HG02973 (cell line): ENCODE results near the gene IL4I1.
A peak's percentile ranks its signal among the peaks of the same experiment; 100 is the strongest.

Source experiments
- ATAC-seq: cut with Tn5 transposase; IDR thresholded peaks from one replicate; pipeline ENCODE4 v1.9.1; 2021; ENCODE audit warnings: moderate library complexity; ENCODE audit not compliant: unreplicated experiment

The IL4I1 gene

DNA sequence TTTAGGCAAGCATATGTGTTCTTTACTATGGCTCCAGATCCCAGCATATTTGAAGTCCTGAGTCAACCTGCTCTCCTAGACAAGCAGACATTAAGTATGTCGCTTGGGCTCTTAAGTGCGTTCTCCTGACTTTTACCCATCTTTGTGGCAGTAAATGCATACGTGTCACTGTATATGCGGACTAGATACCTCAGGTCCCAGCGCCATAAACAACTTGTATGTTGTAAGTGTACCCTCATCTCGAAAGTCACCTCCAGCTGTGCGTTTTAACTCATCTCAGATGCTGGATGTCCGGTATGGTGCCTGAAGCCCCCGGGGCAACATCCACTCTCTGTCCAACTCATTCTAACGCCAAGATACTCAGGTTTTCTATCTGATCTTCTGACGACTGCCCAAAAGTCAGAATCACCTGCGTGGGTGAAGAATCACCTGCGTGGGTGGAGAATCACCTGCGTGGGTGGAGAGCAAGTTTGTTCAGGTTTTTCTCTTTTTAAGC, 44.0 kb downstream of the IL4I1 start:
- ATAC-seq, result no peak

DNA sequence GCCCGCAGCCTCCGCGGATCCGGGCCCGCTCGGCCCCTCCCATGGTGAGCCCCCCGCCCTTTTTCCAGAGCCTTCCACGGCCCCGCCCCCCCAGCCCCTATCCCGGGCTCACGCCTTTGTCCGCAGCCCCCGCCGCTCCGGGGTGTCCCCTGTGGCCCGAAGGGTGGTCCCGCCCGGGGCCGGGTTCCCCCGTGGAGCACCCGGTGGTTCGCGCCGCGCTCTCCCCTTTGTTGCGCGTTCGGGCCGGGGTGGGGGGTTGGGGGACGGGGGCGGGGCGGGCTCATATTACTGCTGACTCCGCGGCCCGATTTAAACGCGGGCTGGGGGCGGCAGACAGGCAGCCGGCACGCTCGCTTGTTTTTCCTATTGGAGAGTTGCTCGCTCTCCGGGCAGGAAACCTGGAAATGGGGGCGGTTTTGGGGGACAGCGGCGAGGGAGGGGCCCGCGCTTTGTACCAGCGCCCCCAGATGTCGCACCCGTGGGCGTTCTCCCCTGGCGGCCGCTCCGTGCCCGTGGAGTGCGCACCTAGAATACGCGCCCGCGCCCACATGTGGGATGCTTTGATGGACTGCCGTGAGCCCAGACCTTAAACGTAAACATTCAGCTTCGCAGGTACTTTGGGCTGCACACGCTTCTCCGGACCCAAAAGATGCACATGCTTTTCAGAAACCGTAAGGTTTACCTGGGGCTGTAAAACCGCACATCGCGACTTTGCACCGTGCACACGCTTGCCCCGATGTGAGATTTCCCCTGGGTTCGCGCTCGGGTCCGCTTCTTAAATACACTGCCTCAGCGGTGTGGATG, 45.0 kb downstream of the IL4I1 start:
- ATAC-seq, result peak; percentile 13

DNA sequence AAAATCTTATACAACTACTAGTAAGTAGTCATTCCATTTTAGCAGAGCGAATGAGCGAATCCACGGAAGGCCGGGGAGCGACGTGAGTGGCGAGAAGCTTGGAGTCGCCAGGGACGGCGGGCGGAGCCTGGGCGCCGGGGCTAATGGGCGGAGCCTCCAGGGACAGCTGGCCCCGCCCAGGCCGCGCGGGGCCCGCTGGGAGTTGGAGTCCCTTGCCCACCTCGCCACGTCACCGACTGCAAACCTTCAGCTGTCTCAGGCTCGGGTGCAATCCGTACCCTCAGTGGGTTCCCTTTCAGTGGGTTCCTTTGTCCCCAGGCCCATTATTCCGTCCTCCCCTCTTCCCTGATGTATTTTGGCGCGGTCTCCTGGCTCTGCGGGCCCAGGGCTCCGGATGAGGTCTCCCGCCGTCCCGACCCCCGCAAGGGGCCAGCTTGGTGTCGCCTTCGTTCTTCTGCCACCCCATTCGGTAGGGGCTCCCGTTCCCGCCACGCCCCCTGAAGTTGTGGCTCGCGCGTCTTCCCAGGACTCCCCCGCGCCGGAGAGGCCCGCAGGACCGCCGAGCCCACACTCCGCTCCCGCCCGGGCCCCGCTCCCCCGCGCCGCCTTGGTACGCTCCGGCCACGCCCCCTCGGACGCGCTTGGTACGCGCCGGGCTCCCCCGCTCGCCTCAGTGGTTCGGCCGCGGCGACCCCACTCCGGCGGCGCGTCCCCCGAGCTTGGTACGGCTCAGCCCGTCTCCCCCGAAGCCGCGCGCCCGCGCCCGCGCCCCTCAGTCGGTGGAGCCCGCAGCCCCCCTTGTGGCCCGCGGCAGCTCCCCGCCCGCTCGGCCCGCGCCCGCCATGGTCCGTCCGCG, 46.0 kb downstream of the IL4I1 start, which contains the start of gene PTOV1:
Gene PTOV1 (plus strand): TSS at position 673 of the 856 bp plus-strand sequence.
- ATAC-seq, result peak; percentile 63

DNA sequence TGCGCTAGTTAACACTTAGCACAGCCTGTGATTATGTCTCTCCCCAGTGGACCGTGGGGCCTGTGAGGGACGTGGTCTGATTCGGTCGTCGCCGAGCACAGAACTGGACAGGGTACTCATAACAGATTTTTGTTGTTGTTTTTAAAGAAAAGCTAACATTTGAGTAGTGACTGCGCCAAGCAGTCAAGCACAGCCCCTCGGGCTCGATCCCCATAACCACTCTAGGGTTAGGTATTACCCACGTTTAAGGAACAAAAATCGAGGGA, 46.5 kb downstream of the IL4I1 start:
- ATAC-seq, result no peak

DNA sequence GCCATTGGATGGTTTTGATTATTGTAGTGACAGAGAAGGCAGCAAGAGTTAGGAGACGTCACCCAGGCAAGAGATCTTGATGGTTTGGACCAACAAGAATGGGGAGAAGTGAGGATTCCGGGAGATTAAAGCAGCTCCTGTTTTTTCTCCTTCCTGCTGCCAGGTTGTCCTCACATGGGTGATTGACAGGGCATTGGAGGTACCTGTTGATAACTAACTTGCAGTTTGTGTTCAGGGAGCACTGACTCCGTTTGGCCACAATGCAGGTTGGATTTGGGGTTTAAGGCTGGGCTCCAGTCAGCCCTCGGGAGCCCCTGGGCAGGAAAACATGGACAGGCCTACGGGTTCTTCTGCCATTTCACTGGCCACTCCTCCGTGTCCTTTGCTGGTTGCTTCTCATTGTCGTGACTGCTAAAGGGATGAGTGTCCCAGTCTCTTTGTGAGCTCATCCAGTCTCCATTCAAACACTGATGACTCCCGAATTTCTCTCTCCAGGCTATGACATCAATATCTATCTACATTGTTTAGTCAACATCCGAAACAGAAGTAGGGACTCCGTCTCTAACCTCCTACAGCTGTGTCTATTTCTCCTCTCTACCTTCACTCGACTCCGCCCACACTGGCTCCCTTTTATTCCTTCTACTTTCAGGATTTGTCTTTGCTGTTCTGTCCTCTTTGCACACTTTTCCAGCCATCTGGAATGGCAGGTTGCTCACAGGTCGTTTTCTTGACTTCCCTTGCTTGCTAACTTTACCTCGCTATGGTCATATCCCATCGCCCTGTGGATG, 47.1 kb downstream of the IL4I1 start:
- no peak for ATAC-seq

DNA sequence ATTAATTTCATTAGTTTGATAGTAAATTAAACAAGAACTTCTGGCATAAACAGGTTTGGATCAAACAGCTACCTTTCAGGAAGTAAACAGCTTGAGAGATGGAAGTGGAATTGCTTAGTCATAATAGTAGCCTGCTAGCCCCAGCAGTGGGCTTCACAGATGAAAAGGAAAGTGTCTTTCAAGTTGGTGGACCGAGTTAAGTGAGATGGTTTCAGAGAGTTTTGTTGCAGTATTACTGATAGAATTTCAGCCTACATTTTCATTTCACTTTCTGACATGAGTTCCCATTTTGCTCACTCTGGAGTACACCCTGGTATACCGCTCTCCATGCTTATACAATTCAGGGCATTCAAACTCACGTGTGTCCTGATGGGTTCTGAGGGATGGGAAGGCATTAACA, 47.7 kb downstream of the IL4I1 start:
- ATAC-seq, result no peak

DNA sequence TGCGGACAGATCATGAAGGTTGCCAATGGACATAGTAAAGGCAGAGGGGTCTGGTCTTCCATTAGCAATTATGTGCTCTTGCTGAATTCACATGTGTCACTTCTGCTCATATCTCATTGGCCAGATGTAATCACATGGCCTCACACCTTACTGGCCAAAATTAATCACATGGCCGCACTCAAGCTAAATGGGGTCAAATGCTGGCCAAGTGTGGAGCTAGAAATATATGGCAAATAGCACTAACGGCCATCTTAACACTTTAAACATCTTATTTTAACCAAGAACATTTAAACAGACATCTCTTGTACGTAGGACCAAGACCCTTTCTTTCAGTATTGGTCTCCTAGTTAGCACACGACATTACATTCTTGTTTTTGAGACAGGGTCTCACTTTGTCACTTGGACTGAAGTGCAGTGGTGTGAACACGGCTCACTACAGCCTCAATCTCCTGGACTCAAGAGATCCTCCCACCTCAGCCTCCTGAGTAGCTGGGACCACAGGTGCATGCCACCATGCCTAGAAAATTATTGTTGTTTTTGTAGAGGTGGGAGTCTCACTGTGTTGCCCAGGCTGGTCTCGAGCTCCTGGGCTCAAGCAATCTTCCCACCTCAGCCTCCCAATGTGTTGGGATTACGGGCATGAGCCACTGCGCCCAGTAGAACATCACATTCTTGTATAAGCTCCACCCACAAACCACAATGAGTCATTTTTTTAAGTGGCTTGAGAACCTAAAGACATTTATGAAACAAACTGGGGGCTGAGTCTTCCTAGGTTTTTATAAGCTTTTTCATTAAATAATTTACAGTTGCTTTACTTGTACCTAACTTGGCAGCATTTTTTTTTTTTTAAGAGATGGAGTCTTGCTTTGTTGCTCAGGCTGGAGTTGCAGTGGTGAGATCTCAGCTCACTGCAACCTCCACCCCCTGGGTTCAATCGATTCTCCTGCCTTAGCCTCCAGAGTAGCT, 48.7 kb downstream of the IL4I1 start:
- no peak for ATAC-seq

DNA sequence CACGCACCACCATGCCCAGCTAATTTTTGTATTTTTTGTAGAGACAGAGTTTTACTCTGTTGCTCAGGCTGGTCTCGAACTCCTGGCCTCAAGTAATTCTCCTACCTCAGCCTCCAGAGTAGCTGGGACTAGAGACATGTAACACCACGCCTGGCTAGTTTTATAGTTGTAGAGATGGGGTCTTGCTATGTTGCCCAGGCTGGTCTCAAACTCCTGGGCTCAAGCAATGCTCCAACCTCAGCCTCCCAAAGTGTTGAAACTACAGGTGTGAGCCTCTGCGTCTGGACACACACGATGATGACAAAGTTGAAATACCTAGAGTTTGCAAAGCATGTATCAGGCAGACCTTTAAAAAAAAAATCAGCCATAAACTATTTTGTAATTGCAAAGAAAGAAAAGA, 50.3 kb downstream of the IL4I1 start:
- ATAC-seq, result no peak

DNA sequence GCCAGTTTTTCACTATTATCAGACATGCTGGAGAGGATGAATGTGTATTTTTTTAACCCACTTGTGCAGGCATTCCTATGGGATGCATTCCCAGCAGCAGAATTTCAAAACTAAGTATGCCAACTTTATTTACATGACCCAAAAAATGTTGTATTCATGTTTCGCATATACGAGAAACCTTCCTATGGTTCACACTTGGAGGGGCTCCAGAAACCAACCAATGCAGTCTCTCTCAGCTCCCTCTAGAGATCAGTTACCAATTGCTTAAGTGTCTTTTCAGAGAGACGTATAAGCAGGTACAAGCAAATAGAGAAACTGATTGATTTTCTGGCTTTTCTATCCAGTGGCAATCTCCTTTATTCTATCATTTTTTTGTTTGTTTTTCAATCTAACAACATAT, 51.3 kb downstream of the IL4I1 start:
- ATAC-seq, result no peak

DNA sequence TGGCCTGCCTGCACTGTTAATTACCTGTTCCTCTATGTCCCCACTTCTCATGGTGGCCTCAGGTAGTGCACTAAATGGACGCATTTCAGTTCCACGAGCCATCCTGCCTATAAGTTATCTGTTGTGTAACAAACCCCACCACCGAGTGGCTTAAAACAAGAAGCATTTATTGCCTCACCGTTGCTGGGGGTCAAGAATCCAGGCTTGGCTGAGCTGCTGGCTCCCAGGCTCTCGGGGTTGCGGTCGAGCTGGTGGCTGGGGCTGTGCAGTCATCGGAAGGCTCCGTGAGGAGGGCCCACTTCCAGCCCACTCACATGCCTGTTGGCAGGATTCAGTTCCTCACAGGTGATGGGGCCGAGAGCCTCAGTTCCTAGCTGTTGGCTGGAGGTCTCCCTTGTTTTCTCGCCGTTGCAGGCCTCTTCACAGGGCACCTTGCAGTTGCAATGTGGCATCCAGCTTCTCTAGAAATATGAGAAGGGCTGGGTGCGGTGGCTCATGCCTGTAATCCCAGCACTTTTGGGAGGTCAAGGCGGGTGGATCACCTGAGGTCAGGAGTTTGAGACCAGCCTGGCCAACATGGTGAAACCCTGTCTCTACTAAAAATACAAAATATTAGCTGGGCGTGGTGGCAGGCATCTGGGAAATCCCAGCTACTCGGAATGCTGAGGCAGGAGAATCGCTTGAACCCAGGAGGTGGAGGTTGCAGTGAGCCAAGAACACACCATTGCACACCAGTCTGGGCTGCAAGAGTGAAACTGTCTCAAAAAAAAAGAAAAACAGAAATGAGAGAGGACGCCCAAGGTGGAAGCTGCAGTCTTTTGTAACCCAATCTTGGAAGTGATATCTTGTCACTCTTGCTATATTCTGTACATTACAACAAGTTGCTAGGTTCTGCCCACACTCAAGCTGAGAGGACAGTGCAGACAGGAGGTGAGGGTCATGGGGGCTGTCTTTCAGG, 52.3 kb downstream of the IL4I1 start:
- no peak for ATAC-seq

DNA sequence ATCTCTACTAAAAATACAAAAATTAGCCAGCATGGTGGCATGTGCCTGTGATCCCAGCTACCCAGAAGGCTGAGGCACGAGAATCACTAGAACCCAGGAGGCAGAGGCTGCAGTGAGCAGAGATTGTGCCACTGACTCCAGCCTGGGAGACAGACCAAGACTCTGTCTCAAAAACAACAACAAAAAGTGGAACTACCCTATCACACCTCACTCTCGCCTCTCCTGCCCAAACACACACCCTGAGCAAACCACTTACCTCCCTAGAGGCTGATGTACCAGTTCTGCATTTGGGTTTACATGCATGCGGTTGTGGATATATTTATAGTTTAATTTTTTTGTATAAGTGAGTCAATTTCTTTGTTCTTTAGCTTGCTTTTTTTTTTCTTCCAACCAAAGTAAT, 53.4 kb downstream of the IL4I1 start:
- no peak for ATAC-seq

DNA sequence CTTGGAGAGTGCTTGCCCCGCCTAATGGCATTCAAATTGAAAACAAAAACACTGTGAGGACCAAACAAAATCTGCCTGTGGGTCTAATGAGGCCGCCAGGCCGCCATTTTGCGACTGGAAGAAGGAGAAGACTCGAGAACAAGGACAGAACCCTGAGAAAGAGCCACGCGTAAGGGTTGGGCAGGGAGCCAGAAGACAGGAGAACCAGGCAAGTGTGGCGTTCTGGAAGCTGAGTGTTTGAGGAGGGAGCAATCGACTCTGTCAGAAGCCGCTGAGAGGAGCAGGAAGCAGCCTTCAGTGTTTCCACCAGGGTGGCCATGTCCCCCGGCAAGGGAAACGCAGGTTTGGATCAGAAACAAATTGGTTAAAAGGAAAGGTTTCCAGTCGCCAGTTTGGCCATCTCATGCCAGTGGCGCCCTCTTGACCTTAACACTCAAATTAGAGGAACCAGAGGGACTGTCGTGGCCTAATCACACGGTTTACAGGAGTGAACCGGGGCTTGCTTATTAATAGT, 55.9 kb downstream of the IL4I1 start:
- no peak for ATAC-seq

DNA sequence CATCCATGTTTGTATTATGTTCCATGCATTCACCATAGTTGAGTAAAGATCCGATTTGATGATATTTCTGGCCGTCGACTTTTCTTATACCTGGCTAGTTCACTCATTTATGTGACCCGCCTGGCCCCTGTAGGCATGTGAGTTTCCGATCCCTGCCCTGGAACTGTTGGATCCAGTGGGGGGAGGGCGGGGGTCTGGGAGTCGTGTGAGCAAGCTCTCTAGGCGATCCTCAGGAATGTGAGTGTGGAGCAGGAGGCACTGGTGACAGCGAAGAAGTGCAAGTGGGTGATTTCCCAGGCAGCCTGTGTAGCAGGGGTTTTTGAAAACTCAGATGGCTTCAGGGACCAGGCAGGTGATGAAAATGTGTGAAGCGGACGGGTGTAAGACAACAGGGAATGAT, 56.4 kb downstream of the IL4I1 start:
- ATAC-seq, result no peak

DNA sequence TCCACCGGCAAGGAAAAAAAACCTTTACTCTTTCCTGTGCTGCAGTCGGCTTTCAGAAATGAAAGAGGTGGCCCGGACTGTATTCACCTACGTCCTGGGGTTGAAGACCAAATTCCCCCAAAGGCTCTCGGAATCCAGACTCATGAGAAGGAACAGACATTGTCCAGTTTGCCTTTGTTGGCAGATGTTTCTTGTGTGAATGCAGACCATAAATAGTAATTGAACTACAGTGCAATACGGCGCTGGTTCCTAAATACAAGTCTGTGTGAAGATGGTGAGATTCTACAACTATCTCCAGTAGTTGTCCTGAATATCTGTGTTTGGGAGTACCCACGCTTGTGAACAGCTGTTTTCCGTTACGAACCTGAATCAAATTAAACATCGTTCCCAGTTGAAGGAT, 57.0 kb downstream of the IL4I1 start:
- no peak for ATAC-seq
